Suprapubic skin (tissue), 4 donors: ENCODE measurements around the gene CYP2D6. TPM values are rescaled to one million over a fixed set of nuclear protein-coding genes. Genes with fewer than 3 reads are reported as not detected.

Experiments used
- DNase-seq, 2 donors: peaks; one replicate each; pipeline ENCODE4 v3.0.0-alpha.2; 2019; ENCODE audit warnings: low spot score in 2 of 2
- H3K27ac ChIP-seq: fragments of 200-600 bp; sonication (generic); one replicate; pipeline ENCODE4 v1.5.1; 2019
- H3K27me3 ChIP-seq: fragments of 200-600 bp; sonication (generic); one replicate; pipeline ENCODE4 v1.5.1; 2019
- H3K36me3 ChIP-seq: fragments of 200-600 bp; sonication (generic); one replicate; pipeline ENCODE4 v1.5.1; 2019
- H3K4me1 ChIP-seq: fragments of 200-600 bp; sonication (generic); one replicate; pipeline ENCODE4 v1.5.1; 2019
- H3K4me3 ChIP-seq: fragments of 200-600 bp; sonication (generic); one replicate; pipeline ENCODE4 v1.5.1; 2019; ENCODE audit warnings: mild to moderate bottlenecking
- H3K9me3 ChIP-seq: fragments of 200-600 bp; sonication (generic); one replicate; pipeline ENCODE4 v1.5.1; 2019
- CTCF ChIP-seq, 2 donors: fragments of 200-600 bp in 1 of 2; fragments of 450-650 bp in 1 of 2; sonication (generic) in 1 of 2; IDR thresholded peaks; one replicate each; pipeline ENCODE4 v1.5.1; 2016 to 2019; ENCODE audit warnings: antibody characterized with exemption in 2 of 2, mild to moderate bottlenecking in 1 of 2, moderate library complexity in 1 of 2
- EP300 ChIP-seq: sonication (generic); formaldehyde crosslinking; IDR thresholded peaks from one replicate; pipeline ENCODE4 v1.6.1; 2017; ENCODE audit warnings: antibody characterized with exemption
- POLR2A ChIP-seq, 2 donors: fragments of 450-650 bp; IDR thresholded peaks; one replicate each; pipeline ENCODE4 v1.6.1; 2017; ENCODE audit warnings: antibody characterized with exemption in 2 of 2, mild to moderate bottlenecking in 2 of 2, moderate library complexity in 2 of 2
- POLR2AphosphoS5 ChIP-seq, 3 donors: sonication (generic); formaldehyde crosslinking; IDR thresholded peaks; one replicate each; pipeline ENCODE4 v1.6.1; 2017; ENCODE audit warnings: antibody characterized with exemption in 3 of 3
- WGBS: methylation state at CpG from one replicate; pipeline ENCODE4 v1.1.5; 2018; 5-methylcytosine and 5-hydroxymethylcytosine counted together
- total RNA-seq, 4 donors: library from RNA; depleted of rRNA; stranded (reverse); fragments of >200 nt; gene quantifications; one replicate each; pipeline ENCODE4 v1.1.0, GENCODE V29; 2016

CYP2D6 gene
- total RNA-seq, 4 donors from 2014 or later, result 0.72 to 4.7 (median 2.0) TPM

- no peak overlapping the region for H3K27ac ChIP-seq
- 94% methylated on average over 4 of the region's 4 CpGs for WGBS
- H3K27me3 ChIP-seq, result no peaks in the 10 kb centered on the region
- H3K4me1 ChIP-seq, result peaks cover 29% of the 10 kb centered on the region
- H3K4me3 ChIP-seq, result no peak overlapping the region
- H3K36me3 ChIP-seq, result peaks cover 10% of the 10 kb centered on the region
- no peak for DNase-seq
- TF ChIP-seq POLR2A (IDR thresholded peaks at IDR 0.05), result no peak
- no peak for TF ChIP-seq CTCF (IDR thresholded peaks at IDR 0.05)
- TF ChIP-seq POLR2AphosphoS5 (IDR thresholded peaks at IDR 0.05), result no peak
- TF ChIP-seq EP300, result no peak
- no peaks in the 10 kb centered on the region for H3K9me3 ChIP-seq
Observed at GRCh38 chr22:42174062-42174461, 43.5 kb upstream of the CYP2D6 start.

- Histone ChIP-seq H3K36me3 (peaks cover 16% of the 10 kb centered on the region), H3K4me1 (peaks cover 29% of the 10 kb centered on the region), H3K27ac (no peak overlapping the region), H3K4me3 (no peak overlapping the region), H3K27me3 (no peaks in the 10 kb centered on the region), H3K9me3 (no peaks in the 10 kb centered on the region)
- no peak for TF ChIP-seq EP300
- no peak for TF ChIP-seq POLR2AphosphoS5 (IDR thresholded peaks at IDR 0.05)
- no peak for TF ChIP-seq POLR2A (IDR thresholded peaks at IDR 0.05)
- TF ChIP-seq CTCF (IDR thresholded peaks at IDR 0.05), result no peak
- WGBS, result 89% methylated on average over 6 of the region's 6 CpGs
- no peak for DNase-seq
Observed at GRCh38 chr22:42173183-42173926, 42.7 kb upstream of the CYP2D6 start.

GRCh38 chr22:42172773-42173172 is 42.2 kb upstream of the CYP2D6 start:
- no peak for TF ChIP-seq POLR2AphosphoS5 (IDR thresholded peaks at IDR 0.05)
- no peak for TF ChIP-seq EP300
- no peak for TF ChIP-seq POLR2A (IDR thresholded peaks at IDR 0.05)
- TF ChIP-seq CTCF (IDR thresholded peaks at IDR 0.05), result no peak
- 54% methylated on average over 4 of the region's 5 CpGs for WGBS
- Histone ChIP-seq H3K27ac (no peak overlapping the region), H3K4me3 (no peak overlapping the region), H3K4me1 (peaks cover 29% of the 10 kb centered on the region), H3K9me3 (no peaks in the 10 kb centered on the region), H3K36me3 (peaks cover 20% of the 10 kb centered on the region), H3K27me3 (no peaks in the 10 kb centered on the region)
- no peak for DNase-seq

GRCh38 chr22:42171946-42172719 is 41.5 kb upstream of the CYP2D6 start:
- H3K36me3 ChIP-seq, result peaks cover 26% of the 10 kb centered on the region
- WGBS, result 74% methylated on average over 6 of the region's 8 CpGs
- peaks cover 29% of the 10 kb centered on the region for H3K4me1 ChIP-seq
- TF ChIP-seq EP300 (no peak), POLR2A (IDR thresholded peaks at IDR 0.05) (no peak), POLR2AphosphoS5 (IDR thresholded peaks at IDR 0.05) (no peak), CTCF (IDR thresholded peaks at IDR 0.05) (no peak)
- H3K27me3 ChIP-seq, result no peaks in the 10 kb centered on the region
- no peaks in the 10 kb centered on the region for H3K9me3 ChIP-seq
- no peak overlapping the region for H3K27ac ChIP-seq
- no peak overlapping the region for H3K4me3 ChIP-seq
- no peak for DNase-seq

- Histone ChIP-seq H3K27me3 (no peaks in the 10 kb centered on the region), H3K4me1 (peaks cover 29% of the 10 kb centered on the region), H3K27ac (no peak overlapping the region), H3K4me3 (no peak overlapping the region), H3K36me3 (peaks cover 27% of the 10 kb centered on the region), H3K9me3 (no peaks in the 10 kb centered on the region)
- 65% methylated on average over 5 of the region's 5 CpGs for WGBS
- no peak for TF ChIP-seq EP300
- TF ChIP-seq POLR2A (IDR thresholded peaks at IDR 0.05), result no peak
- TF ChIP-seq CTCF (IDR thresholded peaks at IDR 0.05), result no peak
- TF ChIP-seq POLR2AphosphoS5 (IDR thresholded peaks at IDR 0.05), result no peak
- DNase-seq, result no peak
Observed at GRCh38 chr22:42171417-42171816, 40.8 kb upstream of the CYP2D6 start.
